Activated CD4-positive, CD25-positive, alpha-beta regulatory T cell (primary cell): ENCODE measurements around the gene ANXA2.
"Not testable (repeated sequence)": the region's sequence is repeated elsewhere in the genome, so short reads cannot be mapped to it uniquely, and the experiment has no call there.

Source experiments
- DNase-seq, 4 experiments: peaks; one replicate each; lab custom pipeline; 2025; lab: John Stamatoyannopoulos, UW

ANXA2 gene

DNA sequence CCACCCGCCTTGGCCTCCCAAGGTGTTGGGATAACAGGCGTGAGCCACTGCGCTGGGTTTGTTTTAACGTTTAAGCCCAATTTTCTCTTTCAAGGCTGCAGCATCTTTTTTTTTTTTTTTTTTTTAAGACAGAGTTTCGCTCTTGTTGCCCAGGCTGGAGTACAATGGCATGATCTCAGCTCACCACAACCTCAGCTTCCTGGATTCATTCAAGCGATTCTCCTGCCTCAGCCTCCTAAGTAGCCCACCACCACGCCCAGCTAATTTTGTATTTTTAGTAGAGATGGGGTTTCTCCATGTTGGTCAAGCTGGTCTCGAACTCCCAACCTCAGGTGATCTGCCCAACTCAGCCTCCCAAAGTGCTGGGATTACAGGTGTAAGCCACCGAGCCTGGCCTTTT, 12.6 kb upstream of the ANXA2 start:
- not testable (repeated sequence) for DNase-seq

DNA sequence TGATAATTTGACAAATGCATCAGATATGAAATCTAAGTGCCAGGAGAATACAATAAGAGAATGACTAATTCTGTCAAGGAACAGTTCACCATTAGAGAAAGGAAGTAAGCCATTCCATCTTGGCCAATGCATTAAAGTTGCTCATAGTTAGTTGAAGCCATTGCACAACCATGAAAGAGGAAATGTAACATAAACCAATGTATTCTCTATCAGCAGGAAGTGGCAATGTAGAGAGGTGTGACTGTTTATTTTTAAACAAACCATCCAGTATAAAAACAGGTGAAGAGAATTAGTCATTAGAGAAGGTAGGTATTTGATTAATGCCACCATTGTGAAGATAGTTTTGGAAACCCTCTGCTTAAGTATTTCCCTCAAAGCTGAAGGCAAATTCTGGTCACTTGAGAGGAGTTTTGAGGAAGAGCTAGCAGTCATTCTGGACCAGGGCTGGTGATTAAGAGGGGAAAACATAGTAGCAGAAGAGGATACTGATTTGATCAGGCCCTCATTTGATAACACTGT, 10.7 kb upstream of the ANXA2 start:
- DNase-seq, result no peak

DNA sequence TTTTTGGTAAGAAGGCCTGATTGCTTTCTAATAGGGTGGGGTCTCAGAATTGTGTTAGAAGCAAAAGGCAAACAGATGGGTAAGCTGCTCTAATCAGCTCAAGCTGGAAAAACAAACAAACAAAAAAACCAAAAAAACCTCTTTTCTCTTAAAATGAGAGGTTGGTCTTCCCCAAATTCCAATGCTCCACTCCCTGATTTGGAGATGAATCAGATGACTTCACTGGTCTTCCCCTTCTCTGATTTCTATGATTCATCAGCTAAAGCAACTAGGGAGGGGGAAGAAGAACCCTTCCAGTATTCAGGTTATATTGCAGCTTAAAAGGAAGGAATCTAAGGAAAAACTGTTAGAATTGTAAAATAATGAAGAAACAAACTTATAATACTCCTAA, 9.6 kb upstream of the ANXA2 start:
- no peak for DNase-seq

DNA sequence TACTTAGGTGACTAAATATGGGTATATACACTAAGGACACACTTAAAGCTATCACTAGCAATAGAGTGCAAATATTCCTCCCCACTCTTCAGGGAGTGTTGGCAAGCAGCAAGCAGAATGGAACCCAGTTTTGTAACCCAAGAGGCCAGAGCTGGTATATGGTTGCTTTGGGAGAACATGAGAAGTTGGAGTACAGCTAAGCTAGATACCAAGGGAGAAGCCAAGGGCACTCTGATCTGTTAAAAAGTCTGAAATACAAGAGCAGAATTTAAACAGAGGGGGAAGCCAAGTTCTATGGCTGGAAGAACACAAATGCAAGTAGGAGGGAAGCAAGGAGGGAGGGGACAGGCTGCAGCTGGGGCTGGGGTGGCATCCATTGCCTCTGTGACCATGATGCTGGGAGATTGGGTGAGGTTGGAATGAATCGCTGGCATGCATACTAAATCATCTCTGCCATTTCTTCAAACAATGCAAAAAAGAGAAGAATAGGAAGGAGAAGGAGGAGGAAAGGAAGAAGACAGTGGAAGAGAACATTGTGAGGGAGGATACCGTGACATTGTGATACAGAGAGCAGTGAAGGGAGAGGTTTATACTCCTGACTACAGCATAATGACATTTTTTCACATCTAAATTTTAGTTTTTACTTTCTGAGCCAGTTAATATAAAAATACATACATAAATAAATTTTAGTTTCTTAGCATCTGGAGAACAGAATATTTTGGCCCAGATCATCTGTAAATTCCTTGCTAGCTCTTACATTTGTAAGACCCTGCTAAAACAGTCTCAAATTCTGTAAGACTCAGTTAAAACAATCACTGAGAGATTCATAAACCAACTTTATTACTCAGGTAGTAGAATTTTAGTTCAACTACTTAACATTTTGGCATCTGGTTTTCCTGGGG, 9.0 kb upstream of the ANXA2 start:
- DNase-seq, result no peak

DNA sequence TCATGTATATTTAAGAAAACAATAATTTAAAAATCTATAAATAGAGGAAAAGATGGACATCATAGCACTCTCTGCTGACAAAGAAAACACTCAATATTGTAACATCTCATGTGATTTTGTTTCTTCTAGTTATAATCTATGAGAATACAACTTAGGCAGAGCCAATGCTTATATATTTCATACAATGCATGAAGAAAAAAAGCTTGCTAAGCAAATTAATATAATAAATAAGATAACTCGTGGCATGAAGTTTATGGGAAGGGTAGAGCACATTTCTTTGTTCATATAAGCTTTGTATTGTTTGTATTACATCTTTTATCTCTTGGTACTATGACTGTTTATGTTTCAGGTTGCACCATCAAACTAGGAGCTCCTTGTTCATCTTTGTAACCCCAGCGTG, 7.6 kb upstream of the ANXA2 start:
- DNase-seq, result no peak

DNA sequence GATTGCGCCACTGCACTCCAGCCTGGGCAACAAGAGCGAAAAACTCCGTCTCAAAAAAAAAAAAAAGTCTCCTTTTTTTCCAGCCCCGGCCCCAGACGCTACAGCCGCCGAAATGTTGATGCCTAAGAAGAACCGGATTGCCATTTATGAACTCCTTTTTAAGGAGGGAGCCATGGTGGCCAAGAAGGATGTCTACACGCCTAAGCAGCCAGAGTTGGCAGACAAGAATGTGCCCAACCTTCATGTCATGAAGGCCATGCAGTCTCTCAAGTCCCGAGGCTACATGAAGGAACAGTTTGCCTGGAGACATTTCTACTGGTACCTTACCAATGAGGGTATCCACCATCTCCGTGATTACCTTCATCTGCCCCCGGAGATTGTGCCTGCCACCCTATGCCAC, 6.6 kb upstream of the ANXA2 start:
- not testable (repeated sequence) for DNase-seq

DNA sequence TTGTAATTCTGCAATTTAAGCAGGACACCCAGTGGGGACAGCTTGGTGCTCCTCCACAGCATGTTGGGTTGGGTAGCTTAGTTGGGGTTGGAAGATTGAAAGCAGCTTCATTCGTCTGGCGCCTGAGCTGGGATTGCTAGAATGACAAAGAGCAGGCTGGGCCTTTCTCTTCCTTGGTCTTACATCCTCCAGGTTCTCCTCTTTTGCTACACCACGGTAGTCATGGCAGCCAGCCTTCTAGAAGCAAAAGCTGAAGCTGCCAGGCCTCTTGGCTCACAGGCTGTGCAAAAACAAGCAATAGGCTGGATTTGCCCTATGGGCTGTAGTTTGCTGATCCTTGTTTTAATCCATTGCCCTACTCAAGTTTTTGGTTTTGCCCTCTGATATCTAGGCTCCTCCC, 3.2 kb upstream of the ANXA2 start:
- DNase-seq, result no peak

DNA sequence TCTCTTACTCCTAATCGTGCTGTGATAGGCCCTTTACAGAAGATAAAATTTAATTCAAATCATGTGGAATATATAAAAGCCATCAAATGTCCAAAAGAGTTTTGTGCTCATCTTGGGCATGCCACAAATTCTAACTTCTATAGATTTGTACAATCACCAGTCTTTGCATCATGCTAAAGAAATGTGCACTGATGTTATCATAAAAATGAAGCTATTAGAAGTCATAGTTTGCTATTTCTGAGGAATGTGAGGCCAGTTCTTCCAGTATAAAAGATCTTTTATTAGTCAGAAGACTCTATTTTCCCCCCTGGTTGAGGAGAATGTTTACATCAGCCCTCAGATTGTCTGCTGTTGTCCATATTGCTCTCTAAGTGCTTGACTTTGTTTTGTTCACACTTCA, 2.1 kb upstream of the ANXA2 start:
- DNase-seq, result no peak

DNA sequence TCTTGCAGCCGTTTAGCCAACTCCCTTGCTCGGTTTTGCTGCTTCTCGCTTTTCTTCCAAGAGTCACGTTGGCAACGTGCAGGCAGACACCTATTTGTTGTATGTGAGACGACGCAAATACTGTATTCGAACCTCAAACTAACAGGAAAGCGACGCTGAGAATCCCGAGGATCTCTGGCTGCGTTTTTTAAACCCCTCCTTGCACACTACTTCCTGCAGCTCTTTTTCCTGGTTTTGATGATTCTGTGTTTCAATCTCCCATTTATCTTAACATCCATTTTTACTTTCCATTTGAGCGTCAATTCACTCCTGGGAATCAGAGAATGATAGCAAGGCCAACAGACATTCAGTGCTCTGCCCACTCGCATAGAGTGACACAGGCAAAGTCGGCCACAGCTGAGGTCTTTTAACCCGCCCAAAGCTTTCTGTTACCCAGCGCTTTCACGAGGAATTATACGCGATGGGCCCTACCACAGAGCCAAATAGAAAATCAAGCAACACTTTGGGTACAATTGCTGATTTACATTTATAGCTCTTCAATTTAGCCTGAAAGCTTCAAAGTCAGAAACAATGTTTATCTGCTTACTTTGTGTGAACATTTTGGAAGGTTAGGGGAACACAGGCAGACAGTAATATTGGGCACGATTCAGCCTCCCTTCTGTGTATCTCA, 1.6 kb upstream of the ANXA2 start:
- no peak for DNase-seq

DNA sequence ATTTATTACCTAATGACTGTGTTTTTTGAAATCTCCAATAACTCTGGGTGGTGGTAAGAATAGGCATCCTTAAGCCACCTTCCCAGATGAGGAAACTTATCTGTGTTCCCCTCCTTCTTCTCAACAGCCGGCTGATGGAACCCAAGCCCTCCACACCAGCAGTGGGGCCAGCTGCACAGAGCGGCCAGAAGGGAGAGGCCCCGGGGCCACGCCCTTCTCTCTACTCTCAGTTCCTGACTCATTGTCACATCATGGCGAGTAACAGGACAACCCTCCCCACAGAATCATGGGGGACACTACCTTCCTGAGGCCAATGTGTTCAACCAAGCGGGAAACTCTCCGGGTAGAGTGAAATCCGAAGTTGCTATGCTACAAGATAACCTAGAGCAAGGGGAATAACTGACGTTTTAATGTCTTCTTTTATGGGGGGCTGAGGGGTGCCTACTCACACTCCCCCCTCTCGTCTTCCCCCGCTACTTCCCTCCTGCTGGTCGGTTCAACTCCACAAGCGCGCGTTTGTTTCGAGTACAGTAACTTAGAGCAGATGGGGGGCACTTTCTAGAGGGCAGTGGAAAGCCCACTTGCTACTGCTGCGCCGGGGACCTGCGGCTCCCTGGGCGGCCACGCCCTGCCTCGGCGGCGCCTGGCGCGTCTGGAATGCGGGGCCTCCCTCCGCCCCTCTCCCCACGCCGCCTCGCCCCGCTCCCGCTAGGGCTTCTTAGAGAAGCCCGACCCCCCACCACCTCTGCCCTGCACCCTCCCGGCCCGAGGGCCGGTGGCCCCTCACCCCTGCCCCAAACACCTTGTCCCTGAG, 621 bp downstream of the ANXA2 start:
- DNase-seq, result peak in 2 of 4 experiments; percentile 17 to 25

DNA sequence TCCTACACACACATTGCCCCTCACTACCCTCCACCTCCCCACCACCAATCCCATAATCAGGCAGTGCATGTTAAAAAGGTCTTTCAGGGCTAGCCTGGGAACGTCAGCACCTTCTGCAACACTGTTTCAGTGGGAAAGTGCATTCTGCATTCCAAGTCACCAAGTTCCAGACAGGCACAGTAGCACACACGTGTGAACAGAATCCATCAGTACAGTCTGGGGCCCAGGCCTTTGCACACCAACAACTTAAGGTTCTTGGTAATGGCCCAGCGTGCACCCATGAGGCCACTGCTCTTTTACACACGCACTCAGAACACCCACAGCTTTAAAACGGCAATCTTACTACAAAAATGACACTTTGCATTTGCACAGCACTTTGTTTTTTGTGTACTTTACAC, 1.2 kb downstream of the ANXA2 start:
- DNase-seq, result no peak

DNA sequence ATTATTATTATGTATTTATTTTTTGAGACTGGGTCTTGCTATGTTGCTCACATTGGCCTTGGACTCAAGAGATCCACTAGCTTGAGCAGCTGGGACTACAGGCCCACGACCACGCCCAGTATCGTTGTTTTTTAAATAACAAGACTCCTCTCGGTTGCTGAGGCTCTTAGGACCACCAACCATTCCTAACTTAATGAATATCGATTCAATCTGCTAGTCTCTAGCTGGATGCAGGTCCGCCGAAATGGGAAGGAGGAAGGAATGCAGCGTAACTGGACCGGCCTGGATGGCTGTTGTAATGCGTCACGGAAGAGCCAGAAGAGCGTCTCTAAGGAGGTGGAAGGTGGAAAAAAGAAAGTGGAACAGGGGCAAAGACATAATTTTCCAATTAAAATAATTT, 1.7 kb downstream of the ANXA2 start:
- no peak for DNase-seq

DNA sequence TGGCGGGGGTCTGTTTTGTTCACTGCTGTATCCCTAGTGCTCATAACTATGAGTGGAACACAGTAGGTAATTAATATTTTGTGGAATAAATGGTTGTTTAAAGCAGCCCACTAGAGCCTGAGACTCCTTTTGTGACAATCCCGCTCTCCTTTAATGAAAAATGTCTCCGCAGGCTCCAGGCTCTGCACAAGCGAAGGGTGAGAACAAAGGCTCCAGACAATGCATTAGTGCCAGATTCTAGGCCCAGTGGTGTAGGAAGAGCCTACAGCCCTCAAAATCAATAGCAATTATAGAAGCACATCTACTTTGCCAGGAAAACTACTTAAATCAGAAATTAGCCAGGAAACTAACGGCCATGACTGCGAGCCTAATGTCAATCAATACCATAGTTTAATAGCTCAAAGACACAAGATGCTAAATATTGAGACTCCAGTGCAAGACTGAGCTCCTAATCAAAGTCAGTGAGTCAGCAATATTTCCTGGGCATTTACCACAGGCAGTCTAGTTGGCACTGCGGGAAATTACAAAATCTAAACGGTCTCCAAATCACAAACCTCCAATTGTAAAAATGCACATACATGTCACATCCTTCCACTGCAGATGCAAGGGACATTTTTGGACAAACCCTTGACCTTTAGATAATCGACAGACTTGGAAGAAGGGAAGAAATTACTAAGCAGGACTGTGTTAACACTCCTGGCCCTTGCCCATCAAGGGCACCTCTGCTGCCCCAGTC, 2.3 kb downstream of the ANXA2 start:
- no peak for DNase-seq

DNA sequence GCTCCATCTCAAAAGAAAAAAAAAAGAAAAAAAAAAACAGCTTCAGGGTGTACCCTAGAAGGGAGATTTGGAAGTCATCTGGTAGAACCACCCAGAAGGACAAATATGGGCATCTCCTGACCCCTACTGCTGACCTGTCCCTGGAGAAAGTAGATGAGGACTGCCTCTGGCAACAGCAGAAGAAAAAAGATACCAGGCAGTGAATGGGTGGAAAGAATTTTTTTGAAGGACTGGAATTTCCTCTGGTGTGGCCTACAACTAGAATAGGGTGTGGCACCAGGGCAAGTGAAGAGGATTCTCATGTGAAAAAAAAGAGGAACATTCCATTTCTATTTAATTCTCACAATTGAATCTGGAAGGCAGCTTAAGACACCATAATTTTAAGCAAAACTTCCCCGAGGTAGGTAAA, 3.1 kb downstream of the ANXA2 start:
- no peak for DNase-seq

DNA sequence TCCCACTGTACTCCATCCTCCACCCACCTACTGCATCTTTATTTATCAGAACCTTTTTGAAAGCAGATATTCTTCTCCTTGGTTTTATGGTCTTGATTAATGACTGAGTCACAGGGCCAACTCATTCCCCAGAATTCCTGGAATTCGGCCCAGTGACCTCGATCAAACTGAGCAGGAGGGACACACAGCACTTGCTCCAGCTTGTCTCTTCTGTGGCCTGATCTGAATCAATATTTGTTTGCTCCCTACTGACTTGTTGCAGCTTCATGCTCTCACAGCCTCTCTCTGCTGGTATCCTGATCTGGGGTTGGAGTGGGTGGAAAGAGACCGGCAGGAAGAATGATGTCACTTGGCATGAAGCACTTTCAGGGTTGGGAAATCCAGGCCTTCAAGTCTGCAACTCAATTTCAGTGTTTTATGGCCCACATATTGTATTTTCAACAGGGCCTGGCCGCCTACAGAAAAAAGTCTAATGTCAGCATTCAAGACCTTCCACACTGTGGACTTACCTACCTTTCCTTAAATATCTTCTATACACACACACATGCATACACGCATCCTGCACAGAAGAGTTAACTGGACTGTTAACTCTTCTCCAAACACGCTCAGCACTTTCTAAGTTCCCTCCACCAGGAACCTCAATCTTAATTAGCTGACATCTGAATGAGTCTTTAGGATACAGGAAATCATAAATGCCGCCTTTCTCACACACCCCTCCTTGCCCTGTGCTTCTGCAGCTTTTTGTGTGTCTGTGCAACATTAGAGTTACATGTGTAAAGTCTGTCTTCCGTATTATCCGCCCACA, 4.6 kb downstream of the ANXA2 start:
- DNase-seq, result no peak

DNA sequence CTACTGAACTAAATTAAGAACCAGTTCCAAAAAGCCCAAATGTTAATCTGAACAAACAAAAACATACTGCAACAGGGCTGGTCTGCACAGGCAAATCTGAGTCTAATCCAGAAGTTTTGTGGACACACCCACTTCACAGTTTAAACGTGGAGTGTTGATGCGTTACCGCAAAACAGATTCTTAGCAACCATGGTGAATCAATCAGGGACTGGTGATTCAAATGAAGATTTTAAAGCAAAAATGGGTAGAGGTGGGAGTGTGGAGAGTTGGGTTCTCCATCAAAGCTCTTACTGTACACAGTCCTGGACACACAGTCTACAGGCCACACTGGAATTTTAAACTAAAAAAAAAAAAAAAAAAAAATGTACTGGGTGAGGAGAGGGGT, 5.2 kb downstream of the ANXA2 start:
- no peak for DNase-seq

DNA sequence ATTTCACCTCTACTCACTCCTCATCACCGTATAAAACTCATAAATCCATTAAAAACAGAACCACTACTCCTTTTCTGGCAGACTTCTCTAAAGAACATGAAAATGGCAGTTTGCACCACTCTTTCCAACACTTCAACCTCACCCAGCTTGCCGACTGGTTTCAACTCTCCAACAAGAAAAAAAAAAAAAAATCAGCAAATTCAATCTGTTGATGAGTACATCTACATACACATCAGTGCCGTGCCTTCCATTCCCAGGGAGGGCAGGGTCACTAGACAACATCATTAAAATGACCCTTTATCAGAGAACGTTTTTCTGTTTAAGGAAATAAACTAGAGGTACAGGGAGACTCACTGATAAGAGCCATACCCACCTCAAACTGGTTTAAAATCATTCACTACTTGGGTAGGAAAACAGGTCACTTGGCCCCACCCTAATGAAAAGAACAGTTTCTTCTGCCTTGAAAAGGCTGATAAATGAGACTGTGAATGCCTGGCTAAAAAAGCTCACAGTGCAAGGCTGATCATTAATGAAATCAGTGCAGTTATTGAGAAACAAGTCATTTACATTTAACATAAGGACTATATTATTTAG, 6.0 kb downstream of the ANXA2 start:
- DNase-seq, result no peak

DNA sequence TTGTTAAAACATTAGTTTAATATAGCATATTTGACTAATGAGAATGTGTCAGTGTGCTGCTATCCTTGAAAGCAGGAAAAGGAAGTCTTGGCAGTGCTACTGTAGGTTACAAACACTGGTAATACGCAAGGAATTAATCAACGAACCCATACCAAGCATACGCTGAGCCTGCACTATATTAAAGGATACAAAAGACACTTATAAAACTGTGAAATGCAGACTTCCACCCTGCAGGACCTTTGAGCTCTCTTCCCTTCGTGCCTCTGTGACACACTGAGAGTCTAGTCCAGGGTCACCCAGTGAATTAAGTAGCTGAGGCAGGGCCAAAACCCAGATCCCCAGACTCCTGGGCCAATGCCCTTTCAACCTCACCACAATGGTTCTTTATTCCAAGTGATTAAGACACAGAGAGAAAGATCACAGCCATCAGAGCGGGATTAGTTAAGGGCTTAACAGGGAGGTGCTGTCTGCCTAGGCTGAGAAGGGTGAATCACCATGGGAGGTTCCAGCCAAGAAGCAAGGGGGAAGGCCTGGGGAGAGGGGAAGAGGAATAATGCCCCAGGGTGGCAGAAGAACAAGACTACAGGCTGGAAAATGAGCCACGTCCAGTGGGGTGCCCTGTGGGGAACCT, 6.8 kb downstream of the ANXA2 start:
- DNase-seq, result no peak

DNA sequence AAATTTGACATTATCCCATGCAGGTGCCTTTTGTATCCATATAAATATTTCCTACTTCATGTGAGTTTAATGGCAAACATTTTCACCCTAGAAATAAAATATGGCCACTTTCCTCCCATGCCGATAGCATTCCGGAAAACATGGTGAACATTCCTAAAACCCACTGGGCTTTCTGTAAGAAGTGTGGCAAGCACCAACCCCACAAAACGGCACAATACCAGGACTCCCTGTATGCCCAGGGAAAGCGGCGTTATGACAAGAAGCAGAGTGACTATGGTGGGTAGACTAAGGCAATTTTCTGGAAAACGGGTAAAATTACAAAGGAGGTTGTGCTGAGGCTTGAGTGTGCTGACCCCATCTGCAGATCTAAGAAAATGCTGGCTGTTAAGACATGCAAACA, 7.6 kb downstream of the ANXA2 start:
- DNase-seq, result no peak
